Measurements from ENCODE around the gene CFAP20DC. TPM values are rescaled to one million over a fixed set of nuclear protein-coding genes. Genes with fewer than 3 reads are reported as not detected.

The CFAP20DC gene
- total and polyA plus RNA-seq, 2 of the 8 experiments (the other 6 are each of a cell fraction or from before 2014, with no cell fraction given): 2.2 to 2.8 TPM

GRCh38 chr3:58829321-58830000, 220.4 kb downstream of the CFAP20DC start:
- Histone ChIP-seq H3K36me3 (ENCODE audit: control insufficient read depth in 2 of 4, insufficient read depth in 4 of 4, low read length in 3 of 4) (peaks cover 0 to 18% (median 0%) of the 10 kb centered on the region in 4 experiments; a peak in 2 of 8 replicates), H2BK120ac (replicated peaks; ENCODE audit: low read depth, low read length) (no peak overlapping the region), H2BK20ac (ENCODE audit: low read length) (no peak overlapping the region), H3K23me2 (ENCODE audit: low read depth, low read length) (no peaks in the 10 kb centered on the region), H3K4me2 (ENCODE audit: insufficient read depth in 1 of 2, low read depth in 2 of 2, low read length in 2 of 2) (no peak overlapping the region), H4K91ac (replicated peaks; ENCODE audit: insufficient read length, low read length) (no peak overlapping the region), H3K14ac (ENCODE audit: insufficient read length) (no peak overlapping the region), H2AFZ (ENCODE audit: low read length) (no peak overlapping the region), H3K18ac (ENCODE audit: extremely low read depth, low read length) (no peak overlapping the region), H3K4me1 (replicated peaks in 1 of 4; ENCODE audit: control insufficient read depth in 3 of 4, insufficient read depth in 4 of 4, low read length in 3 of 4) (no peaks in the 10 kb centered on the region), H2AK5ac (ENCODE audit: low read depth, low read length) (no peak overlapping the region), H3K4me3 (ENCODE audit: extremely low read depth in 1 of 4, insufficient read depth in 2 of 4, low read depth in 3 of 4, low read length in 4 of 4) (no peak overlapping the region), H2BK12ac (ENCODE audit: low read depth, low read length) (no peak overlapping the region), H3K79me1 (ENCODE audit: low read depth, low read length) (no peaks in the 10 kb centered on the region), H3K56ac (replicated peaks; ENCODE audit: insufficient read length, low read depth, low read length) (no peak overlapping the region), H2BK5ac (ENCODE audit: low read depth, low read length) (no peak overlapping the region), H3K23ac (ENCODE audit: insufficient read length) (no peak overlapping the region), H3K9me3 (ENCODE audit: insufficient read depth in 2 of 2, low read depth in 1 of 2, low read length in 1 of 2) (no peaks in the 10 kb centered on the region), H2BK15ac (ENCODE audit: low read length) (no peak overlapping the region), H4K20me1 (replicated peaks in 1 of 2; ENCODE audit: control insufficient read depth in 1 of 2, insufficient read depth in 2 of 2, low read length in 2 of 2) (no peaks in the 10 kb centered on the region), H4K8ac (ENCODE audit: extremely low read depth, insufficient read depth, low read length) (no peak overlapping the region), H4K5ac (ENCODE audit: insufficient read length, low read depth, low read length) (no peak overlapping the region), H3K4ac (replicated peaks; ENCODE audit: insufficient read length, low read depth, low read length) (no peak overlapping the region), H3K27ac (ENCODE audit: low read depth, low read length) (no peak overlapping the region), H3K27me3 (replicated peaks in 1 of 4; ENCODE audit: control insufficient read depth in 3 of 4, extremely low read depth in 1 of 4, insufficient read depth in 3 of 4, low read length in 3 of 4) (no peaks in the 10 kb centered on the region), H3K9ac (replicated peaks in 1 of 4; ENCODE audit: extremely low read depth in 1 of 4, low read depth in 3 of 4, low read length in 3 of 4) (no peak overlapping the region), H3K79me2 (ENCODE audit: control insufficient read depth in 1 of 2, insufficient read depth in 2 of 2, low read length in 2 of 2) (no peaks in the 10 kb centered on the region)
- no peak for DNase-seq (ENCODE audit: low read depth in 1 of 2, low spot score in 2 of 2)
- 97% methylated on average over 4 of the region's 4 CpGs; no CpG with 5 or more reads in 1 of the 2 experiments for WGBS, 2 experiments (ENCODE audit: extremely low coverage in 1 of 2, insufficient coverage in 1 of 2, insufficient read length in 1 of 2, insufficient replicate concordance in 2 of 2, low coverage in 1 of 2, low lambda C conversion rate in 2 of 2, missing lambda C conversion rate in 1 of 2)
- CTCF ChIA-PET (ENCODE audit: partially characterized antibody): interaction anchor here (0.6 kb wide), 1 partner anchor 226 kb away, joined by 3 read pairs; no protein-coding TSS in a partner anchor
- POLR2A ChIA-PET (ENCODE audit: partially characterized antibody): no interaction called here
- TF ChIP-seq EZH2 (IDR thresholded peaks at IDR 0.05; ENCODE audit: low read depth, low read length, severe bottlenecking) (no peak), YY1 (IDR thresholded peaks at IDR 0.05; ENCODE audit: low read depth, low read length) (no peak), SIRT6 (IDR thresholded peaks at IDR 0.05; ENCODE audit: low read length) (no peak), HDAC6 (IDR thresholded peaks at IDR 0.05; ENCODE audit: low read depth, low read length) (no peak), SP1 (IDR thresholded peaks at IDR 0.05; ENCODE audit: low read depth, low read length) (no peak), KDM5A (IDR thresholded peaks at IDR 0.05; ENCODE audit: low read length) (no peak), ZNF274 (IDR thresholded peaks at IDR 0.05; ENCODE audit: borderline replicate concordance, extremely low read depth, low read length) (no peak), TAF1 (IDR thresholded peaks at IDR 0.05; ENCODE audit: low read depth, low read length) (no peak), JUND (IDR thresholded peaks at IDR 0.05; ENCODE audit: low read length) (no peak), POLR2AphosphoS5 (IDR thresholded peaks at IDR 0.05; ENCODE audit: low read depth, low read length) (no peak), RFX5 (IDR thresholded peaks at IDR 0.05; ENCODE audit: borderline replicate concordance, low read depth, low read length) (no peak), CHD2 (IDR thresholded peaks at IDR 0.05; ENCODE audit: low read length) (no peak)
- no peak for FAIRE-seq

Measured in H1 (cell line).